Measurements from ENCODE around the gene MEGF10. TPM values are rescaled to one million over a fixed set of nuclear protein-coding genes. Genes with fewer than 3 reads are reported as not detected.

Gene MEGF10
- total and polyA plus RNA-seq, 10 of the 15 experiments (the other 5 are each of a cell fraction or from before 2014, with no cell fraction given) = 0.03 to 0.21 (median 0.05) TPM; not detected in 5

GRCh38 chr5:127375544-127376091 lies 85.0 kb downstream of the MEGF10 start:
- WGBS (ENCODE audit: insufficient coverage, insufficient replicate concordance, low lambda C conversion rate, missing lambda C conversion rate) = 0% methylated on average over 1 of the region's 1 CpG
- in situ Hi-C loops (cut with MboI) = no loop called here
- no peaks in the 10 kb centered on the region for H3K79me2 ChIP-seq (ENCODE audit: control insufficient read depth, insufficient read depth, low read length)
- ChIA-PET RAD21 (ENCODE audit: unreplicated experiment) (interaction anchor here (0.6 kb wide), 1 partner anchor 16 kb away, joined by 3 read pairs; no protein-coding TSS in a partner anchor), CTCF (interaction anchor here (1.3 kb wide), 1 partner anchor 17 kb away, joined by 3 read pairs; no protein-coding TSS in a partner anchor), SMC1A (ENCODE audit: uncharacterized antibody, unreplicated experiment) (no interaction called here), POLR2A (no interaction called here)
- no peak for ATAC-seq
- no TSS peak for BruUV-seq (replicated peaks)
- DNase-seq (ENCODE audit: low read depth, low spot score) = no peak
- no peaks in the 10 kb centered on the region for H3K27me3 ChIP-seq (replicated peaks in 1 of 2; ENCODE audit: control insufficient read depth in 2 of 2, insufficient read depth in 2 of 2, low read length in 1 of 2)
- no peaks in the 10 kb centered on the region for H3K9me3 ChIP-seq (replicated peaks; ENCODE audit: control insufficient read depth, insufficient read depth, low read length)
- no peak for TF ChIP-seq BCL11A (IDR thresholded peaks at IDR 0.05; ENCODE audit: low read depth, low read length)
- no peak for TF ChIP-seq WRNIP1 (IDR thresholded peaks at IDR 0.05; ENCODE audit: borderline replicate concordance, low read depth, low read length)
- no peak for TF ChIP-seq MAX (IDR thresholded peaks at IDR 0.05; ENCODE audit: low read depth, low read length)
- no peak for TF ChIP-seq SUPT20H (IDR thresholded peaks at IDR 0.05; ENCODE audit: borderline replicate concordance, control insufficient read depth, low read depth, low read length)
- TF ChIP-seq ATF7 (IDR thresholded peaks at IDR 0.05; ENCODE audit: low read depth) = no peak
- TF ChIP-seq JUND (IDR thresholded peaks at IDR 0.05; ENCODE audit: low read depth, low read length) = no peak
- TF ChIP-seq CBX5 (IDR thresholded peaks at IDR 0.05; ENCODE audit: low read depth) = no peak
- no peak for TF ChIP-seq ZBED1 (IDR thresholded peaks at IDR 0.05; ENCODE audit: borderline replicate concordance)
- no peak for TF ChIP-seq ATF3 (IDR thresholded peaks at IDR 0.05; ENCODE audit: borderline replicate concordance, extremely low read depth, low read depth, low read length)
- no peak for TF ChIP-seq ZSCAN29 (IDR thresholded peaks at IDR 0.05)
- no peak for TF ChIP-seq SMARCA5 (IDR thresholded peaks at IDR 0.05)
- no peak for TF ChIP-seq JUNB (IDR thresholded peaks at IDR 0.05)
- H2AFZ ChIP-seq (ENCODE audit: control insufficient read depth, low read depth, low read length) = no peak overlapping the region
- H3K4me2 ChIP-seq (ENCODE audit: control insufficient read depth, insufficient read depth) = no peak overlapping the region
- H4K20me1 ChIP-seq (ENCODE audit: control insufficient read depth, insufficient read depth) = no peaks in the 10 kb centered on the region
- H3K27ac ChIP-seq (ENCODE audit: control insufficient read depth, insufficient read depth) = no peak overlapping the region
- no peaks in the 10 kb centered on the region for H3K36me3 ChIP-seq (ENCODE audit: control insufficient read depth in 2 of 2, insufficient read depth in 2 of 2, low read length in 1 of 2)
- intact Hi-C loops (cut with micrococcal nuclease; ENCODE audit: unreplicated experiment) = no loop called here
- no peak for FAIRE-seq
- no peak overlapping the region for H3K4me3 ChIP-seq
- H3K4me1 ChIP-seq (ENCODE audit: control insufficient read depth, insufficient read depth, low read length) = no peaks in the 10 kb centered on the region
- no peak overlapping the region for H3K9ac ChIP-seq (ENCODE audit: control insufficient read depth, insufficient read depth, low read length)
